GM18868 (cell line): ENCODE measurements around the gene FANCD2.
"Not testable (repeated sequence)": the region's sequence is repeated elsewhere in the genome, so short reads cannot be mapped to it uniquely, and the experiment has no call there.

Experiments used
- ATAC-seq: cut with Tn5 transposase; IDR thresholded peaks from one replicate; pipeline ENCODE4 v1.9.1; 2021; ENCODE audit warnings: mild to moderate bottlenecking, moderate library complexity; ENCODE audit not compliant: unreplicated experiment

FANCD2 gene

GRCh38 chr3:10012106-10012505, 14.1 kb upstream of the FANCD2 start:
- ATAC-seq, result no peak

- no peak for ATAC-seq
Observed at GRCh38 chr3:10015461-10015904, 10.8 kb upstream of the FANCD2 start.

GRCh38 chr3:10017636-10018292, 8.5 kb upstream of the FANCD2 start:
- ATAC-seq, result no peak

- ATAC-seq, result not testable (repeated sequence)
Observed at GRCh38 chr3:10018806-10019205, 7.4 kb upstream of the FANCD2 start.

- no peak for ATAC-seq
Observed at GRCh38 chr3:10019326-10019725, 6.9 kb upstream of the FANCD2 start.

GRCh38 chr3:10021856-10022775, 4.1 kb upstream of the FANCD2 start:
- ATAC-seq, result no peak

GRCh38 chr3:10023587-10024310, 2.5 kb upstream of the FANCD2 start:
- ATAC-seq, result no peak

GRCh38 chr3:10025205-10026083, 793 bp upstream of the FANCD2 start:
- ATAC-seq, result no peak

GRCh38 chr3:10041034-10041433, 14.8 kb downstream of the FANCD2 start:
- ATAC-seq, result no peak

- no peak for ATAC-seq
Observed at GRCh38 chr3:10047876-10048275, 21.6 kb downstream of the FANCD2 start.

- not testable (repeated sequence) for ATAC-seq
Observed at GRCh38 chr3:10053054-10053453, 26.8 kb downstream of the FANCD2 start.

- ATAC-seq, result no peak
Observed at GRCh38 chr3:10055097-10055496, 28.9 kb downstream of the FANCD2 start.

GRCh38 chr3:10070077-10070476, 43.8 kb downstream of the FANCD2 start:
- not testable (repeated sequence) for ATAC-seq

- ATAC-seq, result no peak
Observed at GRCh38 chr3:10074666-10075065, 48.4 kb downstream of the FANCD2 start.

GRCh38 chr3:10081871-10082270, 55.6 kb downstream of the FANCD2 start:
- no peak for ATAC-seq

GRCh38 chr3:10085738-10086137, 59.5 kb downstream of the FANCD2 start:
- ATAC-seq, result no peak

GRCh38 chr3:10088256-10088655, 62.0 kb downstream of the FANCD2 start:
- no peak for ATAC-seq

GRCh38 chr3:10090179-10090578, 63.9 kb downstream of the FANCD2 start:
- no peak for ATAC-seq

- ATAC-seq, result not testable (repeated sequence)
Observed at GRCh38 chr3:10090774-10091173, 64.5 kb downstream of the FANCD2 start.

- not testable (repeated sequence) for ATAC-seq
Observed at GRCh38 chr3:10091387-10091786, 65.2 kb downstream of the FANCD2 start.
